Kidney (tissue), 14 donors: Measurements from ENCODE around the gene WDR5. TPM values are rescaled to one million over a fixed set of nuclear protein-coding genes. Genes with fewer than 3 reads are reported as not detected.

Experiments used
- DNase-seq, 5 donors: peaks; one replicate each; pipeline ENCODE4 v3.0.0-alpha.2; 2013 to 2020
- FAIRE-seq: peaks from 2 replicates; lab custom pipeline; 2012; peaks lifted over from hg19 to GRCh38; lab: Jason Lieb, UNC
- H3K27ac ChIP-seq, 2 donors: one replicate each; pipeline ENCODE4 v1.7.0; 2013; ENCODE audit warnings: low read depth in 2 of 2, low read length in 2 of 2, inconsistent platforms in 1 of 2
- H3K27me3 ChIP-seq: one replicate; pipeline ENCODE4 v1.7.1; 2013; ENCODE audit warnings: low read length, inconsistent platforms; ENCODE audit not compliant: control insufficient read depth, insufficient read depth
- H3K36me3 ChIP-seq, 3 donors: one replicate each; pipeline versions ENCODE4 v1.7.0 to v1.7.1; 2013; ENCODE audit warnings: low read length in 3 of 3, control low read depth in 1 of 3, inconsistent platforms in 1 of 3; ENCODE audit not compliant: insufficient read depth in 3 of 3, control insufficient read depth in 2 of 3
- H3K4me1 ChIP-seq, 3 donors: one replicate each; pipeline versions ENCODE4 v1.7.0 to v1.7.1; 2013; ENCODE audit warnings: low read length in 3 of 3, inconsistent platforms in 1 of 3, low read depth in 1 of 3; ENCODE audit not compliant: control insufficient read depth in 2 of 3, insufficient read depth in 2 of 3
- H3K4me3 ChIP-seq, 3 donors: one replicate each; pipeline versions ENCODE4 v1.7.0 to v1.8.1; 2013; ENCODE audit warnings: low read length in 3 of 3, control low read depth in 1 of 3, inconsistent platforms in 1 of 3
- H3K9ac ChIP-seq, 3 donors: one replicate each; pipeline versions ENCODE4 v1.7.0 to v1.7.1; 2013; ENCODE audit warnings: low read length in 3 of 3, control low read depth in 1 of 3, inconsistent platforms in 1 of 3
- H3K9me3 ChIP-seq, 3 donors: one replicate each; pipeline versions ENCODE4 v1.7.0 to v1.7.1; 2013; ENCODE audit warnings: low read length in 3 of 3, control low read depth in 1 of 3, inconsistent platforms in 1 of 3; ENCODE audit not compliant: control insufficient read depth in 2 of 3, insufficient read depth in 1 of 3
- CTCF ChIP-seq: IDR thresholded peaks from 3 replicates; pipeline ENCODE4 v1.5.1; 2012; ENCODE audit warnings: mild to moderate bottlenecking, moderate library complexity, borderline replicate concordance; ENCODE audit not compliant: insufficient read depth; ENCODE audit errors: extremely low read depth
- intact Hi-C: fragments of 100-400 bp; cut with DNase I; formaldehyde crosslinking; loops from one replicate; pipeline ENCODE4 v1.11.1; 2022
- polyA plus RNA-seq: library from polyadenylated mRNA; stranded (reverse); fragments of 350-450 nt; fragmentation: Illumina TruSeq; extraction: RNeasy Lipid Tissue Mini Kit (QIAGEN cat#74804); gene quantifications from one replicate; pipeline ENCODE4 v1.2.3, GENCODE V29; 2014; ENCODE audit warnings: low read depth, low replicate concordance; ENCODE audit not compliant: insufficient read depth
- total RNA-seq: library from RNA; stranded (reverse); fragmentation: NEBNext Ultra II Directional; extraction: Animal tissue kit (Norgen Biotek cat#: 25700); gene quantifications from one replicate; pipeline ENCODE4 v1.2.1, GENCODE V29; 2021
- donor health status: control.
- donor health status: control.
- donor health status: control.
- donor health status: control.
- donor health status: control.
- donor health status: DM: yes; HTN: yes; CAD: no.
- donor health status: Normal renal cell carcinoma (clear cell type).

Gene WDR5
- total and polyA plus RNA-seq, 2 donors from 2014 or later: 18.8 to 25.4 TPM

DNA sequence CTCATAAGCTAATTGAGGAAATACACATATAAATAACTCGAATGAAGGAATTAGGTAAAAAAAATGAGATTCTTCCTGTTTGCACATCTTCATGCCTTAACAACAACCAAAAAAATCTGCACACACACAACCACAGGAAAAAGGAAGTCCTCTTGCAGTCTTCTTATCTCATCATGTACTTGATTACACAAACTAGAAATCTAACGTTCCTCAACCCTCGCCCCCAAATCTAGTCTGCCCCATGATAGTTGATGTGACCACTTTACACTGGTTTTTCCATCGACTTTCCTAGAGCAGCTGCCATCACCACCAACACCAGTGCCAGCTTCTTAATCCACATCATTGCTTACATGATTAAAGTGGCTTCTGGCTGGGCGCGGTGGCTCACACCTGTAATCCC lies 59.7 kb downstream of the WDR5 start:
- H3K36me3 ChIP-seq: no peaks in the 10 kb centered on the region
- H3K4me1 ChIP-seq: peaks cover 0 to 4% (median 0%) of the 10 kb centered on the region in 3 donors
- H3K9ac ChIP-seq: no peak overlapping the region
- H3K4me3 ChIP-seq: no peak overlapping the region
- peak in 2 of 5 donors; percentile 4 to 29 for DNase-seq
- H3K27ac ChIP-seq: peak overlapping the region in 1 of 2 donors; percentile 67
- TF ChIP-seq CTCF: no peak
- FAIRE-seq: no peak
- intact Hi-C loops: no loop called here
- no peaks in the 10 kb centered on the region for H3K27me3 ChIP-seq
- H3K9me3 ChIP-seq: no peaks in the 10 kb centered on the region

GRCh38 chr9:134196911-134197310 lies 61.0 kb downstream of the WDR5 start:
- peaks cover 0 to 4% (median 0%) of the 10 kb centered on the region in 3 donors for H3K4me1 ChIP-seq
- intact Hi-C loops: no loop called here
- H3K4me3 ChIP-seq: no peak overlapping the region
- no peak for TF ChIP-seq CTCF
- H3K9me3 ChIP-seq: peaks cover 0 to 5% (median 0%) of the 10 kb centered on the region in 3 donors
- DNase-seq: peak in 2 of 5 donors; percentile 18 to 28
- H3K27me3 ChIP-seq: no peaks in the 10 kb centered on the region
- H3K36me3 ChIP-seq: no peaks in the 10 kb centered on the region
- no peak overlapping the region for H3K9ac ChIP-seq
- FAIRE-seq: no peak
- no peak overlapping the region for H3K27ac ChIP-seq

- FAIRE-seq: no peak
- TF ChIP-seq CTCF: no peak
Measured at GRCh38 chr9:134198791-134199190, 62.9 kb downstream of the WDR5 start.

DNA sequence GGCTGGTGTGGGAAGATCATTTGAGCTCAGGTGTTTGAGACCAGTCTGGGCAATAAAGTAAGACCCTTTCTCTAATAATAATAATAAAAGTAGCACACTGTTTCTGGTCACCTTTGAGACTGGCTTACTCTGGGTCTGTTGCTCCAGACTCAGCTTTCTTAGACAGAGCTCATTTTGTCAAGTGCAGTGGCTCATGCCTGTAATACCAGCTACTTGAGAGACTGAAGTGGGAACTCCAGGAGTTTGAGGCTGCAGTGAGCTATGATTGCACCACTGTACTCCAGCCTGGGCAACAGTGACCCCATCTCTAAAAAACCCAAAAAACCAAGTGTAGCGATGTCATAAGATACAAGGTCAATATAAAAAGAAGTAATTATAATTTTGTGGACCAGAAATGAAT lies 64.8 kb downstream of the WDR5 start:
- Histone ChIP-seq H3K27ac (no peak overlapping the region), H3K36me3 (no peaks in the 10 kb centered on the region), H3K4me1 (peaks cover 0 to 5% (median 3%) of the 10 kb centered on the region in 3 donors), H3K27me3 (no peaks in the 10 kb centered on the region), H3K9me3 (peaks cover 0 to 8% (median 0%) of the 10 kb centered on the region in 3 donors), H3K9ac (no peak overlapping the region), H3K4me3 (no peak overlapping the region)
- no peak for FAIRE-seq
- no peak for TF ChIP-seq CTCF
- no peak for DNase-seq
- intact Hi-C loops: no loop called here

More at GRCh38 chr9:134198791-134199190, 62.9 kb downstream of the WDR5 start:
- Histone ChIP-seq H3K4me1 (no peaks in the 10 kb centered on the region), H3K27ac (no peak overlapping the region), H3K4me3 (no peak overlapping the region), H3K9me3 (peaks cover 0 to 7% (median 0%) of the 10 kb centered on the region in 3 donors), H3K36me3 (no peaks in the 10 kb centered on the region), H3K27me3 (no peaks in the 10 kb centered on the region), H3K9ac (no peak overlapping the region)
- intact Hi-C loops: no loop called here
- DNase-seq: peak in 1 of 5 donors; percentile 8
